BJ (cell line): ENCODE data around the gene CPO. TPM values are rescaled to one million over a fixed set of nuclear protein-coding genes. Genes with fewer than 3 reads are reported as not detected.
"Not testable (repeated sequence)": the region's sequence is repeated elsewhere in the genome, so short reads cannot be mapped to it uniquely, and the experiment has no call there.

Source experiments
- CTCF ChIA-PET: fragments of 350-600 bp; formaldehyde crosslinking; extraction: SDS; loops from one replicate; lab custom pipeline; 2021; ENCODE audit warnings: antibody characterized with exemption, inconsistent platforms; lab: Yijun Ruan, JAX
- POLR2A ChIA-PET: fragments of 300-600 bp; sonication (Branson Sonifier 250); formaldehyde crosslinking; extraction: SDS; loops from one replicate; lab custom pipeline; 2021; ENCODE audit warnings: antibody characterized with exemption; lab: Charles Lee
- DNase-seq: peaks from one replicate; pipeline ENCODE4 v3.0.0-alpha.2; 2011; ENCODE audit warnings: low read depth
- H3K27me3 ChIP-seq: 2 replicates; pipeline ENCODE4 v1.6.0; 2011; ENCODE audit warnings: low read length; ENCODE audit not compliant: control insufficient read depth, insufficient read depth
- H3K36me3 ChIP-seq: 2 replicates; pipeline ENCODE4 v1.5.1; 2011; ENCODE audit warnings: low read length; ENCODE audit not compliant: control insufficient read depth, insufficient read depth
- H3K4me3 ChIP-seq: 2 replicates; pipeline ENCODE4 v1.5.1; 2011; ENCODE audit warnings: low read depth, mild to moderate bottlenecking, control low read depth, low read length
- CTCF ChIP-seq: IDR thresholded peaks from 2 replicates; pipeline ENCODE4 v1.5.1; 2011; ENCODE audit warnings: low read depth, mild to moderate bottlenecking, control low read depth, inconsistent platforms, low read length, moderate library complexity; ENCODE audit not compliant: insufficient read depth
- polyA plus RNA-seq: library from polyadenylated mRNA; depleted of rRNA; stranded (reverse); fragments of >200 nt; gene quantifications from 2 replicates; pipeline ENCODE4 v1.2.3, GENCODE V29; 2011

Gene CPO
- polyA plus RNA-seq, 1 experiment, result not detected

- no peaks in the 10 kb centered on the region for H3K36me3 ChIP-seq
- no peak for TF ChIP-seq CTCF
- no peak for DNase-seq
- ChIA-PET CTCF (no interaction called here), POLR2A (no interaction called here)
- no peaks in the 10 kb centered on the region; the same call in 1 of the 2 replicates for H3K27me3 ChIP-seq
- no peak overlapping the region for H3K4me3 ChIP-seq
These were observed 1.8 kb upstream of the CPO start for GRCh38 chr2:206937555-206937954.

- POLR2A ChIA-PET, result no interaction called here
- Histone ChIP-seq H3K36me3 (no peaks in the 10 kb centered on the region), H3K27me3 (no peaks in the 10 kb centered on the region; the same call in 1 of the 2 replicates), H3K4me3 (no peak overlapping the region)
- DNase-seq, result no peak
- CTCF ChIA-PET, result no interaction called here
- no peak for TF ChIP-seq CTCF
These were observed 1.2 kb downstream of the CPO start for GRCh38 chr2:206940546-206940945.

- no peak for DNase-seq
- CTCF ChIA-PET, result no interaction called here
- no peaks in the 10 kb centered on the region; the same call in 1 of the 2 replicates for H3K27me3 ChIP-seq
- no peak overlapping the region for H3K4me3 ChIP-seq
- H3K36me3 ChIP-seq, result no peaks in the 10 kb centered on the region
- POLR2A ChIA-PET, result no interaction called here
- TF ChIP-seq CTCF, result no peak
These were observed 3.5 kb downstream of the CPO start for GRCh38 chr2:206942592-206943478.

- H3K27me3 ChIP-seq, POLR2A ChIA-PET, DNase-seq, CTCF ChIA-PET, H3K4me3 ChIP-seq, H3K36me3 ChIP-seq: not testable (repeated sequence)
These were observed 14.1 kb downstream of the CPO start for GRCh38 chr2:206953404-206953803.

GRCh38 chr2:206955253-206955652, 15.9 kb downstream of the CPO start:
- no peak overlapping the region for H3K4me3 ChIP-seq
- no peak for DNase-seq
- POLR2A ChIA-PET, result no interaction called here
- TF ChIP-seq CTCF, result no peak
- CTCF ChIA-PET, result no interaction called here
- no peaks in the 10 kb centered on the region for H3K36me3 ChIP-seq
- no peaks in the 10 kb centered on the region; the same call in 1 of the 2 replicates for H3K27me3 ChIP-seq
